WTC11 (cell line): ENCODE data around the gene FAM237A.

Experiments
- CTCF ChIP-seq: fragments of 200-600 bp; IDR thresholded peaks from 2 replicates; pipeline ENCODE4 v1.8.0; 2022; ENCODE audit warnings: antibody characterized with exemption
- KAT7 ChIP-seq: sonication (generic); formaldehyde crosslinking; IDR thresholded peaks from 2 replicates; pipeline ENCODE4 v1.8.1; 2023; ENCODE audit warnings: missing genetic modification reagents, mild to moderate bottlenecking, borderline replicate concordance
- TP53 ChIP-seq: sonication (generic); formaldehyde crosslinking; IDR thresholded peaks from 2 replicates; pipeline ENCODE4 v1.8.1; 2023; ENCODE audit warnings: mild to moderate bottlenecking, missing genetic modification reagents
- ZNF263 ChIP-seq: sonication (generic); formaldehyde crosslinking; IDR thresholded peaks from 2 replicates; pipeline ENCODE4 v1.8.1; 2022; ENCODE audit warnings: low read depth, mild to moderate bottlenecking, moderate library complexity, missing genetic modification reagents

- TF ChIP-seq CTCF (no peak), ZNF263 (CRISPR knock-in tag) (no peak), TP53 (CRISPR knock-in tag) (no peak), KAT7 (CRISPR knock-in tag) (no peak)
These were observed 10.9 kb upstream of the FAM237A start for GRCh38 chr2:206631340-206631739.
